SK-N-MC (cell line): ENCODE measurements around the gene ABTB2.

Source experiments
- EZH2 ChIP-seq: fragments of 200-600 bp; sonication (generic); IDR thresholded peaks from one replicate; pipeline ENCODE4 v1.6.1; 2017; ENCODE audit warnings: antibody characterized with exemption
- FOXP2 ChIP-seq: optimal IDR thresholded peaks from 2 replicates; pipeline ENCODE3; 2011; ENCODE audit warnings: mild to moderate bottlenecking, moderate library complexity; ENCODE audit not compliant: insufficient read depth; ENCODE audit errors: extremely low read length, control extremely low read depth
- POLR2AphosphoS5 ChIP-seq: IDR thresholded peaks from 2 replicates; pipeline ENCODE4 v1.6.1; 2012; ENCODE audit warnings: mild to moderate bottlenecking, low read depth, low read length, borderline replicate concordance

GRCh38 chr11:34235189-34235588, 122.6 kb downstream of the ABTB2 start:
- no peak for TF ChIP-seq EZH2
- TF ChIP-seq POLR2AphosphoS5 = no peak
- no peak for TF ChIP-seq FOXP2
